DMS 273 treated with DMSO at 0.1 percent for 48 hours (cell line): Measurements from ENCODE around the gene HSPB9.
A peak's percentile ranks its signal among the peaks of the same experiment; 100 is the strongest.
"Not testable (repeated sequence)": the region's sequence is repeated elsewhere in the genome, so short reads cannot be mapped to it uniquely, and the experiment has no call there.

ENCODE experiments used
- DNase-seq: peaks from one replicate; lab custom pipeline; 2025; lab: John Stamatoyannopoulos, UW

The HSPB9 gene

DNA sequence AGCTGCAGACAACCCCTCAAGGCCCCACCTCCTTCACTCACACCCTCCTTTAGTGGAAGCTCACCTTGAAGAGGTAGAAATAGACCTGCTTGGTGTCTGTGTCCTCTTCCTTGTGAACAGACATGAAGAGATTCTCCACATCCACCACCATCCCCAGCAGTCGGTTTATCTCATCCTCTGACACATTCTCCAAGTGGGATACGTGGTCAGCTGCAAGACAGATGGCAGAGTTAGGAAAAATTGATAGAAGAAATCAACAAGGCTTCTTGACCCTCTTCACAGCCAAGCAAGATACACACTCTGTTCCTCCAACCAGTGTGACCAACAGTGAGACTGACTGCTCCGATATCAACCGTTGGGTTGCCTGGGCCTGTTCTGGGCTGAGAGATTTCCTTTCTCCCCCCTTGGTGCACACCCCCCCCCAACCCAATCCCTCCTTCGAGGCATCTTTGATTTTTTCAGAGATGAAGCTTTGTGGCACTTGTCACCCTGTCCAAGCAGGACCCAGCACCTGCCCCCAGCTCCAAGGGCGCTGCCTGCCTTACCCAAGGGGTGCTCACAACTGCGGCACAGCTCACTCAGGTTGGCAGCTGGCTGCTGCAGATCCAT is 2.3 kb upstream of the HSPB9 start:
- DNase-seq, result no peak

DNA sequence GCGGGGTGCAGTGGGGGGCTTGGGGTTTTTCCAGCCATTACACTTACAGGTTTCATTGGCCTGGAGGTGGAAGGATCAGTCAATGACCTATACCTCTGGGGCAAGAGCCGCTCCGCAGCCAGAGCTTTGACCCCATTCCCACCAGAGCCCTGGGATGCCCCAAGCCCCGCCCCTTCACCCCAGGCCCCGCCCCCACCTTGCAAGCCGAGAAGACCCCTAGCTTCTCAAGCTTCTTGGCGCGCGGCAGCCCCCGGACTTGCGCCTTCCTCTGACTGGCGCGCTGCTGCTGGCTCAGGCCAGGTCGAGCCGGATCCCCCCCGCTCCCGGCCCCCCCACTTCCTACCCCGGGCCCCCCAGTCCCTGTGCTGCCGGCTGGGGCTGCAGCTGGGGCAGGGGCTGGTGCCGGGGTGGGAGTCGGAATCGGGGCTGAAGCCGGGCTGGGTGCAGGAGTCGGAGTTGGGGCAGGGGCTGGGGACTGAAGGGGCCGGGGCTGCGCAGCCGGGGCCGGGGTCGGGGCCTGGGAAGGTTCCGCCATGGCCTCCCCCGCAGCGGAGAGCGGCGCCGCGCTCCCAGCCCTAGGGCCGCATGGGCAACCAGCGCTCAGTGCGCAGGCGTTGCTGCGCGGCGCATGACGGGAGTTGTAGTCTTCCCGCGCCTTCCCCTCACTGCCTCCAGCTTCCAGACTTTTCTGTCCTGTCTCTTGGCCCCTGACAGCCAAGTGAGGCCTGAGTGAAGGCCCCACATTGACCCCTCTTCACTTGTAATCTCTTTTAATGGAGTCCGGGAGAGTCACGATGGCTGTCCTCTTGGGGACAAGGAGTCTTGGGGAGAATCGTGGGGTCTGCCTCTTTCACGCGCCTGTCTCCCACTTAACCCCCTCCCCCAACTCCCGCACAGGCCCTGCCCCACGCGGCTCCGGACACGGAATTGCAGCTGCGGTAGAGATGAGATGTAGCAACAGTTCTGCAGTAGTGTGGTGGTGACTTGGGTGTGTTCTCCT is 1.5 kb upstream of the HSPB9 start, which contains the start of gene KAT2A:
Gene KAT2A (minus strand): TSS at position 598 of the 1,000 bp plus-strand sequence. CDS start 63 bp downstream, at position 535.
- DNase-seq, result peak; percentile 38

DNA sequence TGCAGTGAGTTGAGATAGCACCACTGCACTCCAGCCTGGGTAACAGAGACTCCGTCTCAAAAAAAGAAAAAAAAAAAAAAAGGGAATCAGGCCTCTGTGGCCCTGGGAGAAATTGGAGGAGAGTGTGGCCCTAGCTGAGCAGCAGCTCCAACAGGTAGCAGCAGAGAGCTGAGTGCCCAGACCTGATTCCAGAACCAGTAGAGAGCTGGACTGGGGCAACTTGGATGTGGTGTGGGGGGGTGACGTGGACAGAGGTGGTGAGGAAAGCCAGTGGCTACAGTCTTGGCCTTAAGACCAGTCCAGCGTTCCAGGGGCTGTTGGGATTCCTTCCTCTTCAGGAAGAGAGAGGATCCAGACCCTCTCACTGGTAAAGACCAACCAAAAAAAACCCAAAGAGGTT is 1.7 kb downstream of the HSPB9 start:
- no peak for DNase-seq

DNA sequence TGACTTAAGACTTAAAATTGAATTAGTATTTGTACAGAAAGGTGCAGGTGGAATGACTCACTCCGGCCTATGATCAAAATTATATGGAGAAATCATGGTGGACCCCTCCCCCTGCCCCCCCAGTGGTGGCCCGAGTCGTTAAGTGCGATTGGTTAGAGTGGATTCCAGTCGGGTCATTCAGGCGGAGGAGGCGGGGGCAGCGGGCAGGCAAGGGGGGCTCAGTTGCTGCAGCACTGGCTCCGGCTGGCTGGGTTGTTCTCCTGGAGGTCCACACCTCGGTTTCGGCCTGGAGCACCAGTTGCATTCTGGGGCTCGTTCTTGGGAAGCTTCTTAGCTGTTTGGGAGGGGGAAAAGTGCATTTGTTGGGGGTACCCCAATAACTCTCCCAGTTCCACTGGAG is 3.0 kb downstream of the HSPB9 start:
- no peak for DNase-seq

DNA sequence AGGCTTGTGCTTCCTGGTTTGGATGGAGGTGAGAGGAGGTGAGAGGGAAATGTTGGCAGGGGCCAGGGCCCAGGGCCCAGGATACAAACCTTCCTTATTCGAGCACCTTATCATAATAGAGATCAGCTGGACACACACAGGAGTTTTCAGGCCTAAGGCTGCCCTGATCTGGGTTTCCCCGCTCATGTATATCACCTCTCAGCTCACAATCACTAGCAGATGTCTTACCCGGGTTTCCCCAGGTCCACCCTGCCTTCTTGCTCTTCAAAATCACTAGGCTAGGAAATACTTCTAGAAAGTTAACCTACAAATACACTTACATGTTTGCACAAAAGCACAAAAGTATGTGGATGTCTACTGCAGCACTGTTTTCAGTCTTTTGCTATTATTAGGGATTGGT is 4.2 kb downstream of the HSPB9 start:
- DNase-seq, result no peak

DNA sequence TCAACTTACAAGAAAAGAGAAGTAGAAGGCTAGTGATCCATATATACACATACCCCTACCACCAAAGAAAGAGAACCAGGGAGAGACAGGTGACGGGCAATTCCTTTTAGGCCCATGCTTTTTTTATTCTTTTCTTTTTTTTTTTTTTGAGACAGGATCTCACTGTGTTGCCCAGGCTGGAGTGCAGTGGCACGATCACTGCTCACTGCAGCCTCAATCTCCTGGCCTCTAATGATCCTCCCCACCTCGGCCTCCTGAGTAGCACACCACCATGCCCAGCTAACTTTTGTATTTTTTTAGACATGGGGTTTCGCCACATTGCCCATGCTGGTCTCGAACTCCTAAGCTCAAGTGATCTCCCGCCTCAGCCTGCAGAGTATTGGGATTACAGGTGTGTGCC is 4.8 kb downstream of the HSPB9 start:
- no peak for DNase-seq

DNA sequence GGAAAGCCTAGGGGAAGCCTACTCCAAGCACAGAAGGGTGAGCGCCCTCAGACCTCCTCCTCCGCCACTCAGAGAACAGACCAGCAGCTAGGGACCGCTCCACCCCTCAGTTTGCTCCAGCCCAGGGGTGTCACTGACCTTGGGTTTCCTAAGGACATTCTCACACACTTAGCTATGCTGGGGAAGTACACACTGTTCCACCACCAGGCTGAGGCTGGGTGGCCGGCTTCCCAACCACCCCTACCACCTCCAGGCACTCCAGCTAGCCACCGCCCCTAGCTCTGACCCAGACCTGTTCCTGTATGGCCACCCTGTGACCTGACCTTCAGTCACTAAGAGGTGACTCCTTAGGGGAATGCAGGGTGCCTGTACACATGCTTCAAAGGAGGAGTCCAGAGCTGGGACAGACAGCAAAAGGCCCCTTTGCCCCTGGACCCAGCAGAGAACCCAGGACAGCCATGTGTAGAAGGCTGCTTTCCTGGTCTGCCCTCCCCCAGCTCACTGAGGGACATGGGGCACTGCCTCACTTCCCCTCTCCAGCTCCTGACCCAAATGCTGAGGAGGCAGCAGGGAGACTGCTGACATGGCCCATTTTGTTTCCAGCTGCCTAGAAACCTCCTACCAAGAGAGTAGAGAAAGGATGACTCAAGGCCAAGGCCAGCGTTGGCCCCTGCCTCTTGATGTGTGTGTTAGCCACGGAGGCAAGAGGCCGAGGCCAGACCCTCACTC is 6.7 kb downstream of the HSPB9 start:
- DNase-seq, result no peak

DNA sequence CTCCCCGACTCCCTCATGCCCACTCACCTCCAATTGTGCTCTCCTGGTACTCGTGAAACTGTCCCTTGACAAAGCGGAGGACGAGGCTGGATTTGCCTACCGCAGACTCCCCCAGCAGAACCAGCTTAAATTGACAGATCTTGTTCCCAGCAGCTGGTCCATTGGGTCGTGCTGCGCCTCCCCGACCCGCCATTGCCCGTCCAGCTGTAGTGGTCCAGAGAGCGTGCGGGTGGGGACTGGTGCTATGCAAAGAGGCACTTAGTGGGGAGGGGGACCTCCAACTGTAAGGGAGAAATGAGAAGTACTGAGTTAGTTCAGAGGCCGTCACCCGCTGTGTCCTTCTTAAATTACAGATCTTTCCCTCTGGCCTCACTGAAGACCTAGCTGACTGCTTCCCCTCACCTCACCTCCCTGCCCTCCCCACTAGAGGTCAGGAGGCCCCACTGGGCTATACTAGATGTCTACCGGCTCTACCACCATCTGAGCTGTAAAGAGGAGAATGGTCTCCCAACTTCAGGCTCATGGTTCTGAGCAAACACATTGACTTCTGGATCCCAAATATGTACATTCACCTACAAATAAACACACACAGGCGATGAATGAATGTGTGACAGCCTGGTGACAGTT is 7.8 kb downstream of the HSPB9 start:
- DNase-seq, result no peak

DNA sequence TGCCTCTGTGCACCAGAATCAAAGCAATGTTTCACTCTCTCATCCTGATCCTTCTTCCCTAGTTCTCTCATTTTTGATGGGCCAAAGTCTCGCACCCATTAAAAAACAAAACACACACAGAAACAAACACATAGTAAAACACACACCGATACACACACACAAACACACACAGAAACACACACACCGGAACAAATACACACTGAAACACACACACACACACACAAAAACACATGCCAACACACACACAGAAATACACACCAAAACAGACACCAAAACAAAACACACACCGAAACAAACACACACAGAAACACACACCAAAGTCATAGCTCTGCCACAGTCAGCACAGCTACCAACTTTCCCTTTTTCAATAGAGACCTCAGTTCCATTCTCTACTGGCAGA is 8.6 kb downstream of the HSPB9 start:
- no peak for DNase-seq

DNA sequence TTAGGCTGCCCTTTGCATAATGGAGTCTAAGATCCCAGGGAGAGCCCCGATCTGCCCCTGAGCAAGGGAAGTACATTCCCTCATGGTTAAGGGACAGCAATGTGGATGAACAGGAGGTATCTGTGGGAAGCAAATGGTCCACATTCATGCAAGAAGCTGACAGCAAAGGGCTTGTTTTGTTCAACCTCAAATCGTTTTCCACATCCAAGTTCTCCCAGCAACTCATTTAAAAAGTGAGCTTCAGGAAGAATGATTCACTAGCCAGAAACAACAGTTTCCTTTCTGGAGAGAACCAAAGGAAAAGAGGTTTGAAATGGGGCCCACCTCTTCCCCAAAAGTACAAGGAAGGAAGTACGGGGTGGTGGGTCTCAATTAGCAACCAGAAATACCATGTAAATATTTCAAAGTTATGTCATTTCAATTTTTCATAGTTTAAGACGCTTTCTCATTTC is 9.4 kb downstream of the HSPB9 start:
- DNase-seq, result no peak

DNA sequence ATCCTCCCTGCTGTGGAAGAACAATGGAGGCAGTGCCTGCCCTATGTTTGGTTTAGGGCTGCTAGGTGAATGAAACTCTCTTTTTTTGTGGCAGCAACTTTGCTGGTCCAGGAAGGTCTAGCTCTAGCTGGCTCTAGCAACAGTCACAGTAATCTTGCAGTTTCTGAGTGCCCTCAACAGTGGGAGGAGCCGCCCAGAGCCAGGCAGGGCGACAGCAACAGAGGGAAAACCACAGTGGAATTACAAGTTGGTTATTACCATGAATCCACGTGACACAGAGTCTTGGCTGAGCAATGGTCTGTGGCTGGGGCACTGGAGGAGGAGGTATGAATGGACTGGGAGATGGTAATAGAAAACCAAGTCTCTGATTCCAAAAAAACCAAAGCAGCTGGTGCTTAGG is 10.3 kb downstream of the HSPB9 start:
- no peak for DNase-seq

DNA sequence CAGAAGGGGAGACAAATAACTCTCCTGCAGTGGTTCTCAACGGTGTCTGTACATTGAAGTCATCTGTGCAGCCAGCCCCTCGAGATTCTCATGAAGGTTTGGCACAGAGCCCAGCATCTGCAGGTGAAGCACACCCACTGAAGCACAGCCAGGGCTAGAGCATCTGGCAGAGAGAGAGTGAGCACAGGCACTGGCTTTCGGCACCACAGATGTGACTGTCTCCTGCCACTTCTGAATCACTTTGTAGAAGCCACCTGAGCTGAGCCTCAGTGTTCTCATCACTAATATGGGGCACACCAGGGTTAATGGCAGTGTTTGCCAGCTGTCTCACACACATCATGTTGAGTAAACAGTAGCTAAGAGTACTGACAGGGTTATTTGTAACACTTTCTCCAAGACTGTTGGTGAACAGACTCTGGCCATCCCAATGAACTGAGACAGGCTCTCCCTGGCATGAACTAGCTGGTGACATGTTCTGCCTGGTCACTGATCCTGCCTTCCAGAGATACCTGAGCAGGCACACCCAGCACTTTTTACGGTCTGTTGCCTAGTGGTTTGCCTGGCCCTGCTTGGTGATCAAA is 10.9 kb downstream of the HSPB9 start:
- peak; percentile 23 for DNase-seq

DNA sequence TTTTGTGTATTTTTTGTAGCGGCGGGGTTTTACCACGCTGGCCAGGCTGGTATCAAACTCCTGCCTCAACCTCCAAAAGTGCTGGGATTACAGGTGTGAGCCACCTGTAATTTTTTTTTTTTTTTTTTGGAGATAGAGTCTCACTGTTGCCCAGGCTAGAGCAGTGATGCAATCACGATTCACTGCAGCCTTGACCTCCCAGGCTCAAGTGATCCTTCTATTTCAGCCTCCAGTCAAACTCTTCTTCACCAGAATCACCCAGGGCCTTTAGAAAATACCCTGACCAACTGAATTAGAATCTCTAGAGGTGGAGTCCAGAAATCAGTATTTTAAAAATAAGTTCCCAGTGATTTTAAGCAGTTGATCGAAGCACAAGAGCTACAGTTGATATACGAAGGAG is 12.5 kb downstream of the HSPB9 start:
- no peak for DNase-seq

DNA sequence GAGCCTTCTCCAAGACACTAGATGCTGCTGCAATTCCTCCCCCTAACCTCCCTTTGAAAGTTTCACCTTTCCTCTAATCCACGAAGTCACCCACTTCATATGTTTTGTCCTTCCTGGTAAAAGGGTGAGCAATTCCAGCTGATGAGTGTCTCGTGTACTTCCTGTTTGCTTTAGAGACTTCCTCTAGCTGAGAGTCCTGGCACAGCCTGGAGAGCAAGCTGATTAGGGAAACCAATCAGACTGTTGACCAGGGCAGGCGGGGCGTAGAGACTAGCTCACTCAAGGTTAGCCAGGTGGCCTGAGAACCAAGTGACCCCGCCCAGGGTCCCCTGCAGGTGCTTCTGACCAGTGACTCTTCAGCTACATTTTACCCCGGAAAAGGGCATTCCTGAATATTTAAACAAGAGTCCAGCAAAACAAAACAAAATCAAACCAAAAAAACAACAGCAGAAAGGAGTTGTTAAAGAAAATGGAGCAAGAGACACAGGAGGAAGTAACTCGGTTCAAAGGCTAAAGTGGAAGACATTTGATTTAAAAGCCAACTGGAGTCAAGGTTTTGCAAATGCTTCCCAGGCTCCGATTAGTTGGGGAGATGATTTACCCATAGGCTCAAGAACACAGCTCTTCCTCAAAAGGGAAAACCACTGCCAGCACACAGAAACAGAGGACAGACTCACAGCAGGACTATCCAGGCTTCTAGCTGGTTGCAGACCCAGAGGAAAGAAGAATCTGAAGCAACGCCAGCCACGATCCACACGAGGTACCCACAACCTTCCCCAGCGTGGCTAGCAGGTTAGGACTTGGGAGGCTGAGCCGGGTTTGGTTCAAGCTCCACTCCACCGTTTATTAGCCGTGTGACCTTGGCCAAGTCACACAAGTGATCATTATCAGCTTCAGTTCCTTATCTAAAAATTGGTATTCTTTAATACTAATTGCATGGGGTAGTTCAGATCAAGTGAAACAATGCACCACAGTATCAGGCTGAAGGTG is 13.4 kb downstream of the HSPB9 start:
- DNase-seq, result no peak

DNA sequence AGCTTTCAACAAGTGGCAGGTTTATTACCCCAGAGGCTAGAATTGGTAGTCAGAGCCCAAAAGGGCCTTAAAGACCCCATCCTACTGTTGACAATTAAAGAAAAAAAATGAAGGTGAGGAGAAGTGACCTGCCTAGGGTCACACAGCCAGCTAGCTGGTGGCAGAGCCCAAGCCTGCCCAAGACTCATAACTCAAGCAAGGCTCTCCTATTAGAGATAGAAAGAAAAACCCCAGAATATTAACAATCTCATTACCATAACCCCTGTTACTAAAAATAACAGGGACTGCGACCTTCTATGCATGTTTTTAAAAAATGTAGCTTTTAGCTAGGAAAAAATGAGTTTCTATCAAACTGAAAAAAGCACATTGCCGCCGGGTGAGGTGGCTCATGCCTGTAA is 14.0 kb downstream of the HSPB9 start:
- DNase-seq, result no peak

DNA sequence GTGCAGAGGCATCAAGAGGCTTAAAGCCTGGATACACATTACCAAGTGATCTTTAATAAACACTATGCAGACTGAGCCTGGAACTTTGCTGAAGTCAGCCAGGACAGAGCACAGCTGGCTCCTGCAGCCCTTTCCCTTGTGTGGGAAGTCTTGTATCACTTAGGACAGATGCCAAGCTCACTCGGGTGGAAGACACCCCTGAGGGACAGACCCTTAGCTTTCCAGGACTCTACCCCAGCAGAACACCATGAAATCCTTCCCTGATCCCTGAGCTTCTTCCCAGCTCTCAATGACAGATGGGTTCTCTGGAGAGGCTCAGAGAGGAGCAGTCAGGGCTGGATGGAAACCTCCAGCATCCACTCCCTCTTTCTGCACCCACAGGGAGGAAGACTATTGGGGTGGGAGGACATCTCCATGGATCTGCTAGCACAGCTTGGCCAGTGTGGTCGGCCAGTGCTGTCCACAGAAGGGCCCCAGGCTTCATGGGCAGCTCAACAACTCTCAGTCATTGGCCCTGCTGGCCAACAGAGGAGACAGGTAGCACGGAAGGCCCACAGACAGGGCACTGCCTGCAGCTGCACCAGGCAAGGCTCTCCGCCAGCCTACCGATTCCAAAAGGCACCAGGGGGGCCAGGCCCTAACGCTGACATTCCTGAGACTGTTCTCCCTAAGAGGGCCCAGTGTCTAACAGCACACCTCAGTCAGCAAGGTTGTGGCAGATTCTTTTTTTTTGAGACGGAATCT is 16.3 kb downstream of the HSPB9 start:
- no peak for DNase-seq

DNA sequence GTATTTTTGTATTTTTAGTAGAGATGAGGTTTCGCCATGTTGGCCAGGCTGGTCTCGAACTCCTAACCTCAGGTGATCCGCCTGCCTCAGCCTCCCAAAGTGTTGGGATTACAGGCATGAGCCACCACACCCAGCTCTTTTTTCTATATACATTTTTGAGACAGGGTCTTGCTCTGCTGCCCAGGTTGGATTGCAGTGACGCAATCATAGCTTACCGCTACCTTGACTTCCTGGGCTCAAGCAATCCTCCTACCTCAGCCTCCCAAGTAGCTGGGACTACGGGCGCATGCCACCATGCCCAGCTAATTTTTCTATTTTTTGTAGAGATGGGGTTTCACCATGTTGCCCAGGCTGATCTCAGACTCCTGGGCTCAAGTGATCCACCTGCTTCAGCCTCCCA is 18.1 kb downstream of the HSPB9 start:
- DNase-seq, result not testable (repeated sequence)

DNA sequence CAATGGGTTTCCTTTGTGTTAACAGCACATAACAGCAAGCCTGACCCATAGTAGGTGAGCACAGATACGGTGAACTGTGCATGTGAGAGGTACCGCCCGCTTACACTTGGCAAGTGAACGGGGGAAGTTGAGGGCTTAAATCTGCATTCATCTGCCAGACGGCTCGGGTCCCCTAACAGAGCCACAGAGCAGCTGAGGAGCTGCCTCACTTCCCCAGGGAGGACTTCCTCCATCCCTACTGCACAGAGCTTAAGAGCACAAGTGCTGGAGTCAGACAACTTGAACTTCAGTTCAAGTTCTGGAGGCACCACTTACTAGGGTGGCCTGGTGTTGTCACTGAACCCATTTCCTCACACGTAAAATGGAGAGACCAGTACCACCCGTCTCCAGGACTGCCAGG is 18.8 kb downstream of the HSPB9 start:
- DNase-seq, result no peak

DNA sequence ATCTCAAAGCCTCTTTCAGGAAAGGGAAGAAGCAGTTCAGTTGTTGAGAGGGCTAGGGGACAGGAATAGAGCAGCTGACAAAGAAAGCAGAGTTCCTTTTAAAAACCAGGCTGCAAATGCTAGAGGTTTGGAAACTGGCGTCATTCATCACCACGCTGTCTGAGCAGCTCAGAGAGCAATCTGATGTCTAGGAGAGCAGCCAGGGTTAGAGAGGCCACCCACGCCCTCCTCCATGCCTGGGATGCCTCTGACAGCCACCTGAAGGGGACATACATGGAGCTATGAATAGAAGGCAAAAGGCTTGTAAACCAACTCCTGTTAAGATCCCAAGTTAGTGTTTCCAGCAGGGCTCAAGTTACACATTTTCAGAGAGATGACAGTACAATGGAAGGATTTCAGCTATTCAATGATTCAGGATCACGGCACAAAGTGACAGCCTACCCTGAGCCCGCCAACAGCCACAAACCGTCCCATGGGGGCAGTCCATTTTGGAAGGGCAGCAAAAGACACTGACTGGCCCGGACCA is 19.8 kb downstream of the HSPB9 start:
- DNase-seq, result no peak
